H1 (cell line): ENCODE measurements around the gene AGAP1. TPM values are rescaled to one million over a fixed set of nuclear protein-coding genes. Genes with fewer than 3 reads are reported as not detected.

ENCODE experiments used
- CTCF ChIA-PET: fragments of 300-600 bp; sonication (Branson Sonifier 250); formaldehyde crosslinking; loops from one replicate; lab custom pipeline; 2021; ENCODE audit not compliant: partially characterized antibody; lab: Charles Lee
- POLR2A ChIA-PET: fragments of 300-600 bp; sonication (Branson Sonifier 250); formaldehyde crosslinking; loops from one replicate; lab custom pipeline; 2021; ENCODE audit warnings: inconsistent platforms; ENCODE audit not compliant: partially characterized antibody; lab: Charles Lee
- DNase-seq, 2 experiments: peaks; one replicate each; pipeline versions ENCODE4 v3.0.0 to v3.0.0-alpha.2; 2010 to 2022; ENCODE audit warnings: low spot score in 2 of 2, low read depth in 1 of 2, mixed read lengths in 1 of 2
- FAIRE-seq: peaks from 2 replicates; lab custom pipeline; 2011; peaks lifted over from hg19 to GRCh38; lab: Jason Lieb, UNC
- H2AFZ ChIP-seq: 2 replicates; pipeline ENCODE4 v1.8.1; 2012; ENCODE audit warnings: low read length, inconsistent platforms
- H2AK5ac ChIP-seq: 2 replicates; pipeline ENCODE4 v1.6.1; 2013; ENCODE audit warnings: low read depth, low read length
- H2BK120ac ChIP-seq: replicated peaks from 2 replicates; pipeline ENCODE3; 2013; ENCODE audit warnings: low read depth, low read length, inconsistent platforms
- H2BK12ac ChIP-seq: 2 replicates; pipeline ENCODE4 v1.6.1; 2013; ENCODE audit warnings: low read depth, low read length
- H2BK15ac ChIP-seq: 2 replicates; pipeline ENCODE4 v1.6.1; 2013; ENCODE audit warnings: low read length
- H2BK20ac ChIP-seq: 2 replicates; pipeline ENCODE4 v1.6.1; 2013; ENCODE audit warnings: low read length
- H2BK5ac ChIP-seq: 2 replicates; pipeline ENCODE4 v1.6.1; 2013; ENCODE audit warnings: low read depth, low read length
- H3K14ac ChIP-seq: 2 replicates; pipeline ENCODE4 v1.6.1; 2013; ENCODE audit warnings: inconsistent platforms; ENCODE audit not compliant: insufficient read length
- H3K18ac ChIP-seq: 2 replicates; pipeline ENCODE4 v1.6.1; 2013; ENCODE audit warnings: low read length; ENCODE audit errors: extremely low read depth
- H3K23ac ChIP-seq: 2 replicates; pipeline ENCODE4 v1.6.1; 2013; ENCODE audit warnings: inconsistent platforms; ENCODE audit not compliant: insufficient read length
- H3K23me2 ChIP-seq: 2 replicates; pipeline ENCODE4 v1.6.1; 2013; ENCODE audit warnings: low read depth, low read length
- H3K27ac ChIP-seq: 2 replicates; pipeline ENCODE4 v1.6.1; 2011; ENCODE audit warnings: low read depth, low read length, inconsistent platforms
- H3K27me3 ChIP-seq, 4 experiments: replicated peaks in 1 of 4; 1 replicate in 1 of 4; 2 replicates in 3 of 4; pipeline versions ENCODE4 v1.6.1 to v1.8.1; 2011 to 2013; ENCODE audit warnings: low read length in 3 of 4, mild to moderate bottlenecking in 3 of 4, inconsistent platforms in 2 of 4, mixed read lengths in 2 of 4, moderate library complexity in 1 of 4; ENCODE audit not compliant: control insufficient read depth in 3 of 4, insufficient read depth in 3 of 4; ENCODE audit errors: extremely low read depth in 1 of 4
- H3K36me3 ChIP-seq, 4 experiments: 2 replicates each; pipeline versions ENCODE4 v1.6.1 to v1.8.1; 2011 to 2013; ENCODE audit warnings: mild to moderate bottlenecking in 4 of 4, low read length in 3 of 4, moderate library complexity in 2 of 4, control low read depth in 1 of 4, inconsistent platforms in 1 of 4; ENCODE audit not compliant: insufficient read depth in 4 of 4, control insufficient read depth in 2 of 4
- H3K4ac ChIP-seq: replicated peaks from 2 replicates; pipeline ENCODE3; 2013; ENCODE audit warnings: low read length, low read depth, mixed read lengths, inconsistent platforms; ENCODE audit not compliant: insufficient read length
- H3K4me1 ChIP-seq, 4 experiments: replicated peaks in 1 of 4; 1 replicate in 1 of 4; 2 replicates in 3 of 4; pipeline versions ENCODE4 v1.6.1 to v1.8.1; 2011 to 2013; ENCODE audit warnings: low read length in 3 of 4, inconsistent platforms in 2 of 4, mixed read lengths in 1 of 4; ENCODE audit not compliant: insufficient read depth in 4 of 4, control insufficient read depth in 3 of 4
- H3K4me2 ChIP-seq, 2 experiments: 2 replicates each; pipeline versions ENCODE4 v1.6.1 to v1.8.1; 2011 to 2013; ENCODE audit warnings: low read depth in 2 of 2, low read length in 2 of 2, control low read depth in 1 of 2, inconsistent platforms in 1 of 2, mild to moderate bottlenecking in 1 of 2; ENCODE audit not compliant: insufficient read depth in 1 of 2
- H3K4me3 ChIP-seq, 4 experiments: fragments of 200-600, 300-600 bp in 1 of 4; sonication (generic), shearing (Covaris generic), sonication (Bioruptor Twin) in 1 of 4; 2 replicates each; pipeline versions ENCODE4 v1.5.1 to v1.8.1; 2011 to 2016; ENCODE audit warnings: low read length in 4 of 4, low read depth in 3 of 4, control low read depth in 2 of 4, inconsistent platforms in 2 of 4, mild to moderate bottlenecking in 2 of 4, mixed read lengths in 1 of 4, moderate library complexity in 1 of 4; ENCODE audit not compliant: insufficient read depth in 2 of 4; ENCODE audit errors: extremely low read depth in 1 of 4
- H3K56ac ChIP-seq: replicated peaks from 2 replicates; pipeline ENCODE3; 2013; ENCODE audit warnings: low read depth, mild to moderate bottlenecking, mixed read lengths, low read length, inconsistent platforms; ENCODE audit not compliant: insufficient read length
- H3K79me1 ChIP-seq: 2 replicates; pipeline ENCODE4 v1.6.1; 2013; ENCODE audit warnings: low read depth, low read length, control low read depth
- H3K79me2 ChIP-seq, 2 experiments: 2 replicates each; pipeline versions ENCODE4 v1.6.1 to v1.8.1; 2012 to 2013; ENCODE audit warnings: low read length in 2 of 2, mild to moderate bottlenecking in 2 of 2, inconsistent platforms in 1 of 2; ENCODE audit not compliant: insufficient read depth in 2 of 2, control insufficient read depth in 1 of 2
- H3K9ac ChIP-seq, 4 experiments: replicated peaks in 1 of 4; 1 replicate in 1 of 4; 2 replicates in 3 of 4; pipeline versions ENCODE4 v1.6.1 to v1.8.1; 2011 to 2013; ENCODE audit warnings: low read depth in 3 of 4, low read length in 3 of 4, control low read depth in 2 of 4, mild to moderate bottlenecking in 2 of 4, moderate library complexity in 2 of 4, inconsistent platforms in 1 of 4; ENCODE audit errors: extremely low read depth in 1 of 4
- H3K9me3 ChIP-seq, 2 experiments: 2 replicates each; pipeline versions ENCODE4 v1.6.1 to v1.8.1; 2012 to 2013; ENCODE audit warnings: mild to moderate bottlenecking in 2 of 2, moderate library complexity in 2 of 2, control low read depth in 1 of 2, inconsistent platforms in 1 of 2, low read depth in 1 of 2, low read length in 1 of 2, mixed read lengths in 1 of 2; ENCODE audit not compliant: insufficient read depth in 2 of 2
- H4K20me1 ChIP-seq, 2 experiments: replicated peaks in 1 of 2; 2 replicates each; pipeline versions ENCODE3 to v1.8.1; 2011 to 2013; ENCODE audit warnings: inconsistent platforms in 2 of 2, low read length in 2 of 2, mild to moderate bottlenecking in 1 of 2; ENCODE audit not compliant: insufficient read depth in 2 of 2, control insufficient read depth in 1 of 2
- H4K5ac ChIP-seq: 2 replicates; pipeline ENCODE4 v1.6.1; 2013; ENCODE audit warnings: low read length, low read depth, mixed read lengths, inconsistent platforms; ENCODE audit not compliant: insufficient read length
- H4K8ac ChIP-seq: 2 replicates; pipeline ENCODE4 v1.8.0; 2013; ENCODE audit warnings: mild to moderate bottlenecking, moderate library complexity, low read length, inconsistent platforms; ENCODE audit not compliant: insufficient read depth; ENCODE audit errors: extremely low read depth
- H4K91ac ChIP-seq: replicated peaks from 2 replicates; pipeline ENCODE3; 2013; ENCODE audit warnings: low read length, mixed read lengths, inconsistent platforms; ENCODE audit not compliant: insufficient read length
- CBX8 ChIP-seq: fragments of 300-800, 300-1000 bp; sonication (generic); IDR thresholded peaks from 2 replicates; pipeline ENCODE4 v1.7.1; 2016; ENCODE audit warnings: low read depth, low read length, borderline replicate concordance
- CREB1 ChIP-seq: IDR thresholded peaks from 2 replicates; pipeline ENCODE4 v1.6.1; 2012; ENCODE audit warnings: inconsistent platforms
- RBBP5 ChIP-seq: IDR thresholded peaks from 2 replicates; pipeline ENCODE4 v1.7.1; 2012; ENCODE audit warnings: low read depth, mild to moderate bottlenecking, inconsistent platforms, low read length, moderate library complexity, borderline replicate concordance
- SIRT6 ChIP-seq: IDR thresholded peaks from one replicate; pipeline ENCODE4 v1.7.1; 2012; ENCODE audit warnings: low read length, inconsistent platforms
- TAF7 ChIP-seq: optimal IDR thresholded peaks from 2 replicates; pipeline ENCODE3; 2011; ENCODE audit warnings: low read depth, mild to moderate bottlenecking, inconsistent platforms, low read length, moderate library complexity, borderline replicate concordance
- WGBS, 2 experiments: shearing (Covaris generic) in 1 of 2; methylation state at CpG; one replicate each; pipeline versions ENCODE4 v1.1.6 to v1.1.7; 2013 to 2015; ENCODE audit warnings: low lambda C conversion rate in 2 of 2, mixed read lengths in 2 of 2, inconsistent platforms in 1 of 2, low coverage in 1 of 2, missing lambda C conversion rate in 1 of 2; ENCODE audit not compliant: insufficient replicate concordance in 2 of 2, insufficient coverage in 1 of 2, insufficient read length in 1 of 2; ENCODE audit errors: extremely low coverage in 1 of 2, missing lambda C conversion rate in 1 of 2; 5-methylcytosine and 5-hydroxymethylcytosine counted together
- polyA plus RNA-seq, 7 experiments: library from polyadenylated mRNA; depleted of rRNA in 3 of 7; stranded (reverse) in 5 of 7; unstranded in 2 of 7; fragments of >200 nt in 5 of 7; fragments of 200-250 nt in 2 of 7; gene quantifications; 1 replicate in 5 of 7; 2 replicates in 1 of 7; 4 replicates in 1 of 7; pipeline versions ENCODE4 v1.2.1 to v1.2.3, GENCODE V29; 2011 to 2013; ENCODE audit warnings: missing spikeins in 2 of 7, mixed read lengths in 2 of 7
- total RNA-seq: library from RNA; stranded (reverse); fragmentation: NEBNext Ultra II Directional; extraction: Animal tissue kit (Norgen Biotek cat#: 25700); gene quantifications from 2 replicates; pipeline ENCODE4 v1.2.1, GENCODE V29; 2021

Gene AGAP1
- total and polyA plus RNA-seq, 2 of the 8 experiments (the other 6 are each of a cell fraction or from before 2014, with no cell fraction given): 18.1 to 39.4 TPM

DNA sequence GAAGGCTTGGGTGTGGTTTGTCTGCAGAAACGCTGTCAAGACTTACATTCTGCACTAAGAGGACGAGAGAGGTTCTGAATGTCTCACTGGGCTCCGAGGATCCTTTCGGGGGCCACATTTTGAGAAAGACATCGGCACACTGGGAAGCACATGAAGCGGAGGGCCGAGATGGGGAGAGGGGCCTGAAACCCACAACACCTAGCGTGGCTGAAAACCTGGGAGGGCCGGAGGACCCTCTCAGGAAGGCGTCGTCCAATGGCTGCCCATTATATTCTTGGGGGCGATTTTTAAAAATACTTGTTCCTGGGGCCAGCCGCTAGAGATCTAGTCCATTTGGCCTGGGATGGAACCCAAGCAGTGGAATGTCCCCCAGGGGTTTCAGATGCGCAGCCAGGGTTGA, 444.8 kb downstream of the AGAP1 start:
- Histone ChIP-seq H3K4me2 (no peak overlapping the region), H3K27me3 (no peaks in the 10 kb centered on the region; a peak in 1 of 7 replicates), H4K20me1 (peaks cover 0 to 2% of the 10 kb centered on the region in 2 experiments), H3K27ac (no peak overlapping the region), H3K4ac (no peak overlapping the region), H4K5ac (no peak overlapping the region), H2BK5ac (no peak overlapping the region), H3K79me1 (no peaks in the 10 kb centered on the region), H3K79me2 (no peaks in the 10 kb centered on the region), H3K56ac (no peak overlapping the region), H3K36me3 (0 out of 8 replicates have a peak, but pooled peaks cover 0 to 3% (median 0%) of the 10 kb centered on the region in 4 experiments), H2BK120ac (no peak overlapping the region), H2AFZ (no peak overlapping the region), H3K23me2 (no peaks in the 10 kb centered on the region; the same call in 1 of the 2 replicates), H3K9ac (no peak overlapping the region), H4K8ac (no peak overlapping the region), H3K18ac (no peak overlapping the region), H3K4me1 (0 out of 7 replicates have a peak, but pooled peaks cover 0 to 2% (median 0%) of the 10 kb centered on the region in 4 experiments), H3K4me3 (no peak overlapping the region), H2BK12ac (no peak overlapping the region), H2AK5ac (no peak overlapping the region), H2BK15ac (no peak overlapping the region), H4K91ac (no peak overlapping the region), H3K23ac (no peak overlapping the region), H3K14ac (no peak overlapping the region), H3K9me3 (peaks cover 0 to 5% of the 10 kb centered on the region in 2 experiments; a peak in 1 of 4 replicates), H2BK20ac (no peak overlapping the region)
- DNase-seq: no peak
- CTCF ChIA-PET: interaction anchor here (1.2 to 7.7 kb wide), 7 partner anchors 8 to 239 kb away, joined by 3 to 64 read pairs (median 9); no protein-coding TSS in a partner anchor
- no peak for FAIRE-seq
- POLR2A ChIA-PET: no interaction called here
- TF ChIP-seq CREB1 (no peak), SIRT6 (no peak), TAF7 (no peak), CBX8 (no peak), RBBP5 (no peak)
- WGBS, 2 experiments: 83% methylated on average over 14 of the region's 14 CpGs; no CpG with 5 or more reads in 1 of the 2 experiments
